NB4 (cell line): ENCODE measurements around the gene CTXND1.

Source experiments
- POLR2A ChIP-seq: IDR thresholded peaks from 2 replicates; pipeline ENCODE4 v1.6.1; 2011; ENCODE audit warnings: mild to moderate bottlenecking; ENCODE audit not compliant: insufficient read length; ENCODE audit errors: extremely low read depth
- TF ChIP-seq, protein P1 (sequence below): IDR thresholded peaks from one replicate; pipeline ENCODE4 v1.5.1; 2012; ENCODE audit warnings: low read depth, low read length
- TF ChIP-seq, protein P2 (sequence below): IDR thresholded peaks from 2 replicates; pipeline ENCODE4 v1.6.1; 2011; ENCODE audit warnings: low read depth, low read length

DNA sequence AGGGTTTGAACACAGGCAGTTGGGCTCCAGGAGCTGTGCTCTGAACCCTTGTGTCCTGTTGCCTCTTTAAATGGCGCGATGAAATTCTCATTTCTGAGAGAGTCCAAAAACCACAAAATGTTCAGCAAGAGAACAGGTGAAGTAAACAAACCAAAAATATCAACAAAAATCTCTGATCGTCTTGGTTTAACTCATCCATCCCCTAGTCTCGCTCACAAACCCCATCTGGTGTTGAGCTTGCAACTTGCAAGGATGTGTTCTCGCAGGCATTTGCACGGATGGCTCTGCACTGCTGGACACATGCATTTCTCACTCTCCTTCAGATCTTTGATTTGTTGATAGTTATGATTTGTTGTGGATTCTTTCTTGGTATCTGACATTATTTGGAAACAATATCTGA lies 68.1 kb downstream of the CTXND1 start:
- TF ChIP-seq, protein P1, sequence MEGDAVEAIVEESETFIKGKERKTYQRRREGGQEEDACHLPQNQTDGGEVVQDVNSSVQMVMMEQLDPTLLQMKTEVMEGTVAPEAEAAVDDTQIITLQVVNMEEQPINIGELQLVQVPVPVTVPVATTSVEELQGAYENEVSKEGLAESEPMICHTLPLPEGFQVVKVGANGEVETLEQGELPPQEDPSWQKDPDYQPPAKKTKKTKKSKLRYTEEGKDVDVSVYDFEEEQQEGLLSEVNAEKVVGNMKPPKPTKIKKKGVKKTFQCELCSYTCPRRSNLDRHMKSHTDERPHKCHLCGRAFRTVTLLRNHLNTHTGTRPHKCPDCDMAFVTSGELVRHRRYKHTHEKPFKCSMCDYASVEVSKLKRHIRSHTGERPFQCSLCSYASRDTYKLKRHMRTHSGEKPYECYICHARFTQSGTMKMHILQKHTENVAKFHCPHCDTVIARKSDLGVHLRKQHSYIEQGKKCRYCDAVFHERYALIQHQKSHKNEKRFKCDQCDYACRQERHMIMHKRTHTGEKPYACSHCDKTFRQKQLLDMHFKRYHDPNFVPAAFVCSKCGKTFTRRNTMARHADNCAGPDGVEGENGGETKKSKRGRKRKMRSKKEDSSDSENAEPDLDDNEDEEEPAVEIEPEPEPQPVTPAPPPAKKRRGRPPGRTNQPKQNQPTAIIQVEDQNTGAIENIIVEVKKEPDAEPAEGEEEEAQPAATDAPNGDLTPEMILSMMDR, result no peak
- TF ChIP-seq, protein P2, sequence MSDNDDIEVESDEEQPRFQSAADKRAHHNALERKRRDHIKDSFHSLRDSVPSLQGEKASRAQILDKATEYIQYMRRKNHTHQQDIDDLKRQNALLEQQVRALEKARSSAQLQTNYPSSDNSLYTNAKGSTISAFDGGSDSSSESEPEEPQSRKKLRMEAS, result no peak
- no peak for TF ChIP-seq POLR2A
